ENCODE data around the gene CTNNA3.

CTNNA3 gene

DNA sequence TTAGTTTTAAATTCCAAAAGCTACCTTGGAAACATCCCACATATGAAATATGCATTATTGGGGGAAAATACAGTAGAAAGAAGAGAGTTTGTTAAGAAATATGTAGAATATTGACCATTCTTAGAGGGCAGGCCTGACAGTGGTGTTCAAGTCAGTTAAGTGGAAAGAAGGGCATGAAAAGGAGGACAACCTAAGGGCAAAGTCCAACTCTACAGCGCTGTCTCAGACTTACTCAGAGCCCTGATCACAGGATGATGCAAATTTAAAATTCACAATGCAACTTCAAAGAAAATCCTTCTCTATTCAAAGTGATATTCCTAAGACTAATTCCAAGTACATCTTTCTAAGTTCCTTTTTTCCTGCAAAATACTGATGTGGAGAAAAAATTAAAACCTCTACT is 909.3 kb downstream of the CTNNA3 start:
- no peak for DNase-seq

GRCh38 chr10:66784770-66785169 is 911.2 kb downstream of the CTNNA3 start:
- DNase-seq = no peak

GRCh38 chr10:66783316-66783715 is 912.7 kb downstream of the CTNNA3 start:
- DNase-seq = no peak

DNA sequence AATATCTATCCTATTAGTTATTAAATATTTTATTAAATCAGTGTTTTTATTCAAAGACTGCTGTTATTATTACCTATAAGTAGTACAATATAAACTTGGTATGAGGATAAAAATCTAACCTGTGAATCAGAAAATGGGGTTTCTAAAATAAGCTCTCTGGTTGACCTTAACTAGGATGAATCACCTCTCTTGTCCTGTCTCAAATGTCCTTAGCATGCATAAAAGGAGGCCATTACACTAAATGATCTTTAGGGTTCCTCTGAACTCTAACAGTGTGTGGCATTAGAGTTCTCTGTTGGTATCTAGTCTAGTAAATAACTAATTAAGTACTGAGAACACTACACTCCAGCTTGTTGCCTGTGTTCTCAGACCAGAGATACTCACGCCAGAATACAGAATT is 913.2 kb downstream of the CTNNA3 start:
- DNase-seq = no peak

DNA sequence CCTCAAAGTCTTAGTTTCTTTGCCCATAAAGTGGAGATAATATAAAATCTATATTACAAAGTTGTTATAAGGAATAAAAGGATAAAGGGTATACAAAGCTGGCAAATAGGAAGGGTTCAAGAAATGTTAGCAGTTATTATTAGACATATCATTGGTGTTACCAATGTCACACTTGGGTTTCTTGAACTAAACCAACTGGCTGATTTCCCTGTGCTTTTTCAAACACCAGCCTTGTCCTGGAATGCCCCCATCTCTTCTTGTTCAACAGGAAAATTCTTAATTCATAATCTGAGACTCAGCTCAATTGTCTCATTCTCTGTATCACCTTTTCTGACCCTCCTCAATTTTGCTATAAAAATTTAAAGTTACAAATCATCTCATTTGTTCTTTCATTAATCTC is 913.9 kb downstream of the CTNNA3 start:
- DNase-seq = no peak

- DNase-seq = no peak
These were observed 915.2 kb downstream of the CTNNA3 start for GRCh38 chr10:66780796-66781195.

DNA sequence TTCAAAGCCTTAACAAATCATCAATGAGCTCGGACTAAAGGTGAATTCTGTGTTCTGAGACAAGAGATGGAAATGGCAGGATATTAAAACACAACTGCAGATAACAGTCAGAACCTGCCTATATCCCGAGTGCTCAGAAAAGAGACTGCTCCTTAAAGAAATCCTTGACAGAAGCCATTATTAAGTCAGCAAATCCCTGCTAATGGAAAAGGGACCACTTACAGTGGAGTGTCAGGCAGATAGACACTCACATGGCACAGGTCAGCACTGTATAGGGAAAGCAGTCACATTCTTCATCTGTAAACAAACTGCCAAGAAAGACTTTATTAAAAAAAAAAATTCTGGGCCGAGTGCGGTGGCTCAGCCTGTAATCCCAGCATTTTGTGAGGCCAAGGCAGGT is 917.6 kb downstream of the CTNNA3 start:
- DNase-seq = no peak

DNA sequence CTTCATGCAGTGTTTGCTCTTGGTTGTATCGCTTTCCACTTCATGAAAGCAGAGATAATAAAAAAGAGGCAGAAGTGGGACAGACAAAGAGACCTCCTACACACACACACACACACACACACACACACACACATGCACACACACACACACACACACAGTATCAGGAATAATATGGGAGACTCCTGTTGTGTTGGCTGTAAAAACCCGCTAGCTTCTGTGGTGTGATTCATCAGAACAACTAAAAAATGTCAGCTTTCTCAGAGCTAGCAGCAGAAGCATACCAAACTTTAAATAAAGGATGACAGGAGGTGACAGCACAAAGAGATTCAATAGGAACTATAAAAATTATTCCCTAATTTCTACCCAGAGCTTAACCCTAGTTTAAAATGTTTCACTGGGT is 918.3 kb downstream of the CTNNA3 start:
- no peak for DNase-seq

DNA sequence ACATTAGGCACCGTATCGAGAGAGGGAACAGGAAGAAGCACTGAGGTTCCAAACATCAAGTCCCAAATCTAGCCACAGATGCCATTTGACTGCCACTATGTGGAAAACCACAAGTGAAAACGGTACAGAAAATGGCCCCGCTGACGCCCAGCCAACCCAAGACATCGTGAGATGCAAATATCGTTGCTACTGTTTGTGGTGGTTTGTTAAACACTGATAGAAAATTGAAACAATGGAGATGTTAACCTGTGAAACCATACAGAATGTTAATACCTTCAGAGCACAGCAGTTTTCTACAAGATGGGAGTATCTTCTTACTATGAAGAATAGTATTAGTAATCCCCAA is 922.5 kb downstream of the CTNNA3 start:
- DNase-seq = no peak

- no peak for DNase-seq
These were observed 923.2 kb downstream of the CTNNA3 start for GRCh38 chr10:66772548-66773471.

- DNase-seq = no peak
These were observed 928.3 kb downstream of the CTNNA3 start for GRCh38 chr10:66767707-66768106.

DNA sequence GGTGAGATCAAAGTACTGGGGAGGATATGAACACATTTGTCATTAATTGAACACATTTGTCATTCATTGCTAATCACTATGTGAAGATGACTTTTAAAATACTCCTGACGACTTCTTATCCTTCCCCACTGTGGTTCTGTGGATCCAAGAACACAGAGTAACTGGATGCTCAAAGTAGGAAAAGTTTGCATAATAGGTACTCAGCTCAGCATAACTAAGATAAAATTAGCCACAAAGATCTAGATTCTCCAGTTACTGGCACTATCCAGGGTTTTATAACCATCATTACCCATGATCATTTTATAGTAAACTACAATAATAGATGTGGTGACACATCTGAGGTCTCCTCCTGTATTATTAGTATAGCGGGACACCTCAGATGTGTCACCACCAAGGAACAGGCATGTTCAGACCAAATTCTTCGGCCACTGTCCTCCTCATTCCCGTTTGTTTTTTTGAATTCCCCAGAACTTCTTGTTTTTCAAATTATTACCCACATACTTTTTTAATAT is 933.7 kb downstream of the CTNNA3 start:
- no peak for DNase-seq

GRCh38 chr10:66760941-66761340 is 935.1 kb downstream of the CTNNA3 start:
- DNase-seq = no peak

DNA sequence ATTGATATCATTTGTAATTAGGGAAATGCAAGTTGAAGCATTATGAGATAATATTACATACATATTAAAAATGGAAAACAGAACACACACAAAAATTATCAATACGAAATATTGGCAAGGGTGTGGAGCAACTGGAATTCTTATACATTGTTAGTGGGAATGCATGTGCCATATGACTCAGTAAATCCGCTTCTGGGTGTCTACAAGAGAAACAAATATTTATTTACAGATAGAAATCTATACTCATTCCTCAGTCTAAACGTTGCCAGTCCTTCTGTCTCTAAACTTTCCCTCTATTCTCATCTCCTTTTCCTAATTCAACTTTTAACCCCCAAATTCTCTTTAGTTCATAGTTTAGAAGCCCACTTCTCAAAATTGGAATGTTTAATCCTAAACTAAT is 940.5 kb downstream of the CTNNA3 start:
- no peak for DNase-seq

DNA sequence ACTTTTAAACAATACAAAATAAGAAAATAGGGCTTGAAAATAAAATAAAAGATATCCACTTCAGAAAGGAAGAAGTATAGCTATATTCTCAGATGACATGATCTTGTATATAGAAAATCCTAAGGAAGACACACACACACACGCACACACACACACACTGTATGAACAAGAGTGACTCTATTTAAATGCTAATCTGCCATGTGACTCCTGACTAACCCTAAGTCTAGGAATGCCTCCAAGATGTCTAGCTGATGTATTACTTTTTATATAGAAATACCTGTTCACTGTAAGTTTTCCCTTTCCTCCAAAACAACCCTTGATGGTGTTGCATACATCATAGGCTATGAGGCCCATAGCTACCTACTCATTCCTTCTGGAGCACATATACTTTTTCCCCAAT is 943.3 kb downstream of the CTNNA3 start:
- no peak for DNase-seq

- DNase-seq = no peak
These were observed 947.8 kb downstream of the CTNNA3 start for GRCh38 chr10:66748217-66748616.

DNA sequence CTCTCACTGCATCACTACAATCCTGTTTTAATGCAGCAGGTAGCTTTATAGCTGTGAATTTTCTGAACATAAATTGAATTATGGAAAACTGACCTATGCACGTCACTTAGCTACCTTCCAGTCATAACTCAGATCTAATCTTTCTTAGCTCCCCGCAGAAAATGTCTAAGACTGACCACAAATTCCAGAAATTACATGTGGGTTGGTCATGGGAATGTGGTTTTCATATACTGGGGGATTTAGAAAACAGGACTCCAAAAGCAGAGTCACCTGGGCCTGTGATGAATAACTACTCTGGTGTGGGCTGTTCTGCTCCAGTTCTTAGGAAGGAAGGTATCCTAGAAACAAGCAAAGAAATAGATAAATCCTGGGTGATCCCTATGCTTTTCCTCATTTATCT is 948.5 kb downstream of the CTNNA3 start:
- no peak for DNase-seq

DNA sequence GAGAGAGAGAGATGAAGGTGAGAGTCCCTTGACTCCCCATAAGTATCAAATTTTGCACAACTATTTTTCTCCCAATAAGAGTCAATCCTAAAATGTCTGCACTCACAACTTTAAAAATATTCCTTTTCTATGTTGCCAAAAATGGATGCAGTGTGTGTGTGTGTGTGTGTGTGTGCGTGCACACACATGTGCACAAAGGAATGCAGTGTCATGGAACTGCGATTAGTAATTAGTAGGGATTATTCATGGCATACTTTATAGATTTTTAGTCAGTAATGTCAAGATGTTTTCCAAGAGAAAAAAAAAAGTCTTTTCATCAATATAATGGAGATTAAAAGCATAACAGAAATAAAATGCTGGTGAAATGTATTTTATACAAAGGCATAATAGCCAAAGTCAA is 949.3 kb downstream of the CTNNA3 start:
- DNase-seq = no peak

DNA sequence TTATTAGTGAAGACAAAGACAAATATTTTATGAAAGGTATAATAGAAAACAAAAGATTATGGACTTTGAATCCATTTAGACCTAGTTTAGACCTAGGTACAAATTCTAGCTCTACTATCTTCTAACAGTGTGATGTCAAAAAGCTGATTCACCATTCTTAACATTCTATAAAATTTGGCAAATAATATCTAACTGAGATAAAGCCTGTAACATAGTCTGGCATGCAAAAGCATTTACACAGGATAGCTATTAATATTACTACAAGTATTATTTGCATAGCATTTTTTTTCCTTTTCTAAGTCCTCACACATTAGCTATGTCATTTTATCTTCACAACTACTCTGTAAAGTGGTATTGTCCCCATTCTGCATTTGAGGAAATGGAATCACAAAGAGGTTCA is 949.7 kb downstream of the CTNNA3 start:
- DNase-seq = no peak

- no peak for DNase-seq
These were observed 951.1 kb downstream of the CTNNA3 start for GRCh38 chr10:66744915-66745314.

DNA sequence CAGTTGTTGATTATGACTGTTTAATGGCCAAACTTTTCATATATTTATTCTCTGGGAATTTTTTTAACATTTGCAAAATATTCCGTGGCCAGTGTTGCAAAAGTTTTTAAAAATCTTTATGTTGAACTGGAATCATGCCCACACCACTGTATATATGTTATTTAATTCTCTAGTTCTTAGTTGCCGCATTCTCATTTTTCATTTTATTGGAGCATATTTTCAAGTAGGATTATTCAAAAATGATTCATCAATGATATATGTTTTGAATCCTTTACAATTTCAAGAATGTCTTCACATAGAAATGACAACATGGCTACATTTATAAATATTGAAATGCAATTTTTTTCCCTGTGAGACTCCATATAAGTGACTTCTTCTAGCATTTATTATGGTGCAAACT is 958.8 kb downstream of the CTNNA3 start:
- DNase-seq = no peak

DNA sequence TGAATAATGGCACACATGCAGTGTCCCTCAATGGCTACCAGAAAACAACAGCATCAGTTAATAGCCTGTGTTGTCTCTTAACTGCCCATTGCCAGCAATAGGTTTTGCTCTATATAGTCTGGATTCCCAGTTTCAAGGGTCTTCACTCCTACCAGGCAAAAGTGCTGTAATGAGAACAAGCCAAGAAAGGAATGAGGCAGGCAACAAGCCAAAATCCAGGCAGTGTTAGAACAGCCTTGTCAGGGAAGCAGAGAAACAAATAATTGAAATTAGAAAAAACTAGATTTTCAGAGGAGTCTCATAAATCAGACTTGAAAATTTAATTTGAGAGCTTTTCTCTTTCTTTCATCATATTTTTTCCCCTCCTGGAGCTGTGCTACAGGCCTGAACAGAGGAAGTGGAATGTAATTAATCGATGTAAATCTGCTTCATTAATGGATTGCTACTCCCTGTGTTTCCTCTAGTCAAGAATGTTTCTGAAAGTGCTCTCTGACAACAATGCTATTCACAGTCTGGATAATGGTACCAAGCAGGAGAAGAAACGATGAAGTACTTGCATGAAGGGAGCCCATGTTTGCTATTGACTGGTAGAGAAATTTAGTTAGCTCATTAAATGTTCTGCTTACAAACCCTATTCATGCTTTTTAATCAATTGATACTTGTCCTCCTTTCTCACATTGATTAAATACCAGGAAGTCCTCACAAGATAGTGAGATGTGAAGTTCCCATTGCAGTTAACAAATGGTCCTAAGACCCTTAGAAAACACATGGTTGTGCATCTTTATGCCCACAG is 972.2 kb downstream of the CTNNA3 start:
- DNase-seq = no peak

DNA sequence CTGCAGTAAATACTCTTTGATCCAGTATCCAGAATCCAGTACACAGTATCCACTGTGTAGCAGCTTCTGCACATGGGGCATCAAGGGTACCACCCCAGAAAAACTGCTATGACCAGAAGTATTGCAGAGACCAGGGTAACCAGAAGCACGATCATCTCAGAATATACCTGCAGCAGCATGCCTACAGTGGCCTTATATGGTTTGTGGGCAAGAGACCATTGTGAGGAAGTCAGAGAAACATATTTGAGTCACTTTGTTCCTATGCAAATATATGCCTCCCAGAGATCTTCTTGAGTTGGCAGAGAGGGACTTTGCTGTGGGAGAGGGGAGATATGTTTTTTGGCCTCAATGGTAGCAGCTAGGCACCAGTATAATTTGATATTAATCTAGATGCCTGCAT is 976.5 kb downstream of the CTNNA3 start:
- no peak for DNase-seq
